ENCODE data around the gene ATAD3C. TPM values are rescaled to one million over a fixed set of nuclear protein-coding genes. Genes with fewer than 3 reads are reported as not detected.

The ATAD3C gene
- polyA plus RNA-seq, 1 of the 3 experiments (the other 2 are of a cell fraction): 0.38 TPM

DNA sequence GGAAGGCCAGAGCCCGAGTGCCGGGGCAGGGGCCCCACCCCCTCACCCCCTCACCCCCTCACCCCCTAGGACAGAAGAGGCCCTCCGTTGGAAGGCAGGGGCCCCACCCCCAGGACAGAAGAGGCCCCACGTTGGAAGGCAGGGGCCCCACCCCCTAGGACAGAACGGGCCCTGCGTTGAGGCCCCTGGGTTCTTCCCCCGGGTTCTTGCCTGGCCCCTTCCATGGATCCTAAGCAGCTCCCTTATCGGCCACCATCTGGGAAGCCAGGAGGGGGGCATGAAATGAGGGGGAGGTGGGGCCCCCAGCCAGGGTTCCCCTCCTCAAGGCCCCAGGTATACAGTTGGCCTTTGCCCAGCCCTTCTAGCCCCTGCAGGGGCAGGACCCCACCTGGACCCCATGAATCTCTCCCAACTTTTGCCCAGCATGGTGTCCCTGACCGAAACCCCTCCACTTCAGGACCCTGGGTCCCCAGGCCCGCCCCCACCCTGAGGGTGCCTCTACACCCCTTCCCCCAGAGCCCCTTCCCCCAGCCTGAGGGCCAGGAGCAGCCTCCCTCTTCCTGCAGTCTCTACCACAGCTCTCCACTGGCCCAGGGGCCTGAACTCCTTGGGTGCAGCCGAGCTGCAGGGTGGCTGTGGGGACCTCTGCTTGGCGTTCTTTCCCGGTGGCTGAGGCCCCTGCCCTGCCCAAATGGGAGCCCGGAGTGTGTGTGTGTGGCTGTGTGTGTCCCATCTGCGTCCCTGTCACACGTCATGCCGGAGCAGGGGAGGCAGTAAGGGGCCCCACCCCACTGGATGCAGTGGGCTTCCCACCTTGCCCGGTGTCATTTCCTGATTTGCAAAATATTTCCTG lies 18.3 kb upstream of the ATAD3C start:
- CTCF ChIA-PET: interaction anchor here (2.1 kb wide), 1 partner anchor 9 kb away, joined by 6 read pairs; no protein-coding TSS in a partner anchor

DNA sequence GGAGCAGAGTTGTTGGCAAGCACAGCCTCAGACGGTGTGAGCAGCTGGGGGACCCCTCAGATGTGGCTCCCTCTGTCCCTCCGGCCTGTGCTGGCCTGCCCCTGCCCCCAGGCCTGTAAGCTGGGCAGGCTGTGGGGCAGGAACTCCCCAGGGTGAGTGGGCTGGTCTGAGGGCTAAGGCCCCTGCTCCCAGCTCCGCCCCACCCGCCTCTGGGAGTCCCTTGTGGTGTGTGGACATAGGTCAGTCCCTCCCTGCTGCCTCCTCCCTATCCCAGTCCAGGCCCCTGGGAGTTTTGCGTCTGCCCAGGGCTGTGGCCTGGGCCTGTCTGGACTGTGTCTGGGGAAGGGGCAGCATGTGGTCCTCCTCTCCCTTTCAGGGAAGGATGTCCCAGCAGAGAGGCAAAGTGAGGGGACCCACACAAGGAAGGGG lies 17.6 kb upstream of the ATAD3C start:
- CTCF ChIA-PET: interaction anchor here (2.1 kb wide), 1 partner anchor 9 kb away, joined by 6 read pairs; no protein-coding TSS in a partner anchor
- Histone ChIP-seq H3F3A (replicated peaks; ENCODE audit: insufficient read depth) (peaks cover 3% of the 10 kb centered on the region), H3K4me1 (ENCODE audit: control insufficient read depth in 1 of 2, insufficient read depth in 2 of 2, low read depth in 1 of 2, low read length in 1 of 2) (peaks cover 0 to 28% of the 10 kb centered on the region in 2 experiments; a peak in 1 of 4 replicates), H3K4me3 (ENCODE audit: low read depth in 2 of 2, low read length in 1 of 2) (no peak overlapping the region), H3K27ac (ENCODE audit: low read depth in 2 of 2, low read length in 1 of 2) (no peak overlapping the region; a peak in 1 of 4 replicates), H3K4me2 (no peak overlapping the region), H3K9ac (no peak overlapping the region), H3K79me2 (ENCODE audit: insufficient read depth) (no peaks in the 10 kb centered on the region), H4K20me1 (ENCODE audit: insufficient read depth) (no peaks in the 10 kb centered on the region), H3K9me2 (no peaks in the 10 kb centered on the region), H3K9me3 (no peaks in the 10 kb centered on the region), H3K27me3 (ENCODE audit: insufficient read depth) (no peaks in the 10 kb centered on the region), H2AFZ (ENCODE audit: low read depth) (no peak overlapping the region), H3K36me3 (replicated peaks in 1 of 2; ENCODE audit: control insufficient read depth in 1 of 2, insufficient read depth in 2 of 2, low read length in 1 of 2) (no peaks in the 10 kb centered on the region)
- TF ChIP-seq ELF1 (IDR thresholded peaks at IDR 0.05): no peak
- TF ChIP-seq JUND (IDR thresholded peaks at IDR 0.05): no peak
- TF ChIP-seq MAX (IDR thresholded peaks at IDR 0.05; ENCODE audit: low read depth): no peak
- TF ChIP-seq, protein P1, sequence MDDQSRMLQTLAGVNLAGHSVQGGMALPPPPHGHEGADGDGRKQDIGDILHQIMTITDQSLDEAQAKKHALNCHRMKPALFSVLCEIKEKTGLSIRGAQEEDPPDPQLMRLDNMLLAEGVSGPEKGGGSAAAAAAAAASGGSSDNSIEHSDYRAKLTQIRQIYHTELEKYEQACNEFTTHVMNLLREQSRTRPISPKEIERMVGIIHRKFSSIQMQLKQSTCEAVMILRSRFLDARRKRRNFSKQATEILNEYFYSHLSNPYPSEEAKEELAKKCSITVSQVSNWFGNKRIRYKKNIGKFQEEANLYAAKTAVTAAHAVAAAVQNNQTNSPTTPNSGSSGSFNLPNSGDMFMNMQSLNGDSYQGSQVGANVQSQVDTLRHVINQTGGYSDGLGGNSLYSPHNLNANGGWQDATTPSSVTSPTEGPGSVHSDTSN (IDR thresholded peaks at IDR 0.05): no peak
- TF ChIP-seq RCOR1 (IDR thresholded peaks at IDR 0.05; ENCODE audit: low read length): no peak
- no peak for TF ChIP-seq TCF12 (IDR thresholded peaks at IDR 0.05)
- TF ChIP-seq TEAD4 (IDR thresholded peaks at IDR 0.05; ENCODE audit: borderline replicate concordance, insufficient read depth): no peak
- no peak for TF ChIP-seq NFIC (IDR thresholded peaks at IDR 0.05; ENCODE audit: borderline replicate concordance)
- no peak for TF ChIP-seq TAF1 (IDR thresholded peaks at IDR 0.05; ENCODE audit: borderline replicate concordance, low read depth, low read length)
- no peak for TF ChIP-seq SMC3 (IDR thresholded peaks at IDR 0.05; ENCODE audit: low read depth, low read length)
- WGBS (ENCODE audit: low lambda C conversion rate): no CpG with 5 or more reads among the region's 5 CpGs
- DNase-seq: peak; percentile 59
- POLR2A ChIA-PET: interaction anchor here (1.1 kb wide), 1 partner anchor 24 kb away, joined by 3 read pairs; no protein-coding TSS in a partner anchor

More for the DNA sequence above, 18.3 kb upstream of the ATAD3C start:
- POLR2A ChIA-PET: no interaction called here
- TF ChIP-seq YY1 (IDR thresholded peaks at IDR 0.05; ENCODE audit: low read depth) (no peak), RXRA (IDR thresholded peaks at IDR 0.05; ENCODE audit: borderline replicate concordance, low read depth) (no peak)
- Histone ChIP-seq H3K9me3 (no peaks in the 10 kb centered on the region), H3K36me3 (replicated peaks in 1 of 2; ENCODE audit: control insufficient read depth in 1 of 2, insufficient read depth in 2 of 2, low read length in 1 of 2) (no peaks in the 10 kb centered on the region), H3K4me1 (ENCODE audit: control insufficient read depth in 1 of 2, insufficient read depth in 2 of 2, low read depth in 1 of 2, low read length in 1 of 2) (peaks cover 0 to 25% of the 10 kb centered on the region in 2 experiments; a peak in 1 of 4 replicates), H3K4me2 (no peak overlapping the region), H3K9me2 (no peaks in the 10 kb centered on the region), H3K4me3 (ENCODE audit: low read depth in 2 of 2, low read length in 1 of 2) (no peak overlapping the region), H4K20me1 (ENCODE audit: insufficient read depth) (no peaks in the 10 kb centered on the region), H3K79me2 (ENCODE audit: insufficient read depth) (no peaks in the 10 kb centered on the region), H3F3A (replicated peaks; ENCODE audit: insufficient read depth) (peaks cover 3% of the 10 kb centered on the region), H2AFZ (ENCODE audit: low read depth) (no peak overlapping the region), H3K27me3 (ENCODE audit: insufficient read depth) (no peaks in the 10 kb centered on the region), H3K9ac (no peak overlapping the region), H3K27ac (ENCODE audit: low read depth in 2 of 2, low read length in 1 of 2) (no peak overlapping the region; a peak in 1 of 4 replicates)
- no peak for DNase-seq
- 86% methylated on average over 4 of the region's 18 CpGs for WGBS (ENCODE audit: low lambda C conversion rate)

Measured in SK-N-SH (cell line).